Left colon (tissue), 2 donors: ENCODE measurements around the gene REPS2. TPM values are rescaled to one million over a fixed set of nuclear protein-coding genes. Genes with fewer than 3 reads are reported as not detected.

Experiments used
- ATAC-seq: fragments of 200-7000 bp; cut with Tn5 transposase; one replicate; pipeline ENCODE4 v1.9.1; 2020; ENCODE audit warnings: mild to moderate bottlenecking, moderate library complexity
- DNase-seq, 2 donors: peaks; one replicate each; pipeline ENCODE4 v3.0.0-alpha.2; 2020
- intact Hi-C, 2 donors: fragments of 100-400 bp; cut with DNase I in 1 of 2; cut with micrococcal nuclease in 1 of 2; formaldehyde crosslinking; loops; one replicate each; pipeline versions ENCODE4 v1.11.2 to v1.14.0; 2022; cut with DNase I, micrococcal nuclease
- total RNA-seq, 2 donors: library from RNA; stranded (reverse); fragmentation: NEBNext Ultra II Directional; extraction: Animal tissue kit (Norgen Biotek cat#: 25700); gene quantifications; one replicate each; pipeline ENCODE4 v1.2.1, GENCODE V29; 2021
- donor health status: DM: no; HTN: no; CAD: no.
- donor health status: DM: yes; HTN: yes; CAD: no.

Gene REPS2
- total RNA-seq, 2 donors from 2014 or later, result 18.5 to 24.4 TPM

DNA sequence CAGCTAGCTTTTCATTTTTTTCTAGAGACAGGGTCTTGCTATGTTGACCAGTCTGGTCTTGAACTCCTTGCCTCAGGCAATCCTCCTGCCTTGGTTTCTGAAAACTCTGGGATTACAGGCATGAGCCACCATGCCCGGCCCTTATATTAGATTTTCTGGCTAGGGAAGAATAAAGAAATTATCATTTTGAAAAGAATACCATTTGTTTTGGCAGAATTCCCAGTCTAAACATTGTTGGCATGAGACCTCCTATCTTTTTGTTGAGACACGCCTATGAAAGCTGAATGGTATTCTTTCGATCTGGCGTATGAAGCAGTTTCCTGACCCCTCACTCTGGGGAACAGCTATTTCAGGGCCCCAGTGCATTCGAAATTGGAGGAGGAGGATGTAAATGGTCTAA, 107.0 kb downstream of the REPS2 start:
- DNase-seq (no peak), ATAC-seq (no peak)
- intact Hi-C loops, result no loop called here

DNA sequence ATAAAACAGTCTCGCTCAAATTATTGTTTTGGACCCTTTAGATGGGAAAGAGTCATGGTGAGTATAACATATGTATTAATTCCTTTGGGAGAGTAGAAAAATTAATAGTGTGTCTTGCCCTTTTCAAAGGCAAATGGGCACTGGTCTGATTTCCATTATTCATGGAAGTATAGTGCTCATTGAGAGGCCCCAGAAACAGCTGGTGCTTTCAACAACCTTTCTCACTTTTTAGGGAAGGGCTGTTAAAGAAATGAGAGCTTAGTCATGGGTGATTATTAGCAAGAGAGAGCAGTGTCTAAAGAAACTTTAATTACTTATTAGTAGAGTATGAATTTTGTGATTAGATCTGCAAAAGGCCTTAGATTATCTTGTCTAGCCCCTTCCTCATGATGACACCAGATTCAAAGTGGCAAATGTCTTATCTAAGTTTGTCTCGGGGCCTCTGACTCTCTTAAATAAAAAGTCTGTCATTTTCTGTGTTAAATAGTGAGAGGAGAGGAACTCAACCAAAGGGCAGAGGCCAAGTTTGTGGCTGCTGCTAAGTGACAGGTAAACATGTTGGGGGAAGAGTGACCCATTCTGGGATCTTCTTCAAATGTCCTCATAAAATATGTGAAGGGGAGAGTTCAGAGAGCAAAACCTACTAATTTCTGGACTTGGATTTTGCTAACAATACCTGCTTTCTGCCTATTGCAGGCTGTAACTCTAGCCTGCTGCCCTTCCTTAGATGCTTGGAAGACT, 110.6 kb downstream of the REPS2 start:
- intact Hi-C loops, result no loop called here
- DNase-seq (no peak), ATAC-seq (no peak)

DNA sequence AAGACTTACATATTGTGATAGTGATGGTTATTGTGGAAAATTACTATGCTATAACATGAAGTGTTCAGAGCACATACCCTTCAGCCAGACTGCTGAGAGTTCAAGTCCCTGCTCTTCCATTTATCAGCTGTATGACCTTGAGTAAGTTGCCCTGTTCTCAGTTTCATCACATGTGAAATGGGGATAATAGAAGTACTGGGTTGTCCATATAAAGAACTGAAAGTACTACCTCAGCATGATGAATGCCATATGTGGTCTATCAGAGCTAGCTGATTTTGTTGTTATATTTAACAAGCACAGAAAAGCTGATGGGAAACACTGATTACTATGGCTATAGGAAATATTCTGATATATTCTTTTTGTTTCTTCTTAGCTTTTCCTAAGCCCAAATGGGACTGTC, 115.6 kb downstream of the REPS2 start:
- no peak for DNase-seq
- intact Hi-C loops, result no loop called here
- ATAC-seq, result no peak

DNA sequence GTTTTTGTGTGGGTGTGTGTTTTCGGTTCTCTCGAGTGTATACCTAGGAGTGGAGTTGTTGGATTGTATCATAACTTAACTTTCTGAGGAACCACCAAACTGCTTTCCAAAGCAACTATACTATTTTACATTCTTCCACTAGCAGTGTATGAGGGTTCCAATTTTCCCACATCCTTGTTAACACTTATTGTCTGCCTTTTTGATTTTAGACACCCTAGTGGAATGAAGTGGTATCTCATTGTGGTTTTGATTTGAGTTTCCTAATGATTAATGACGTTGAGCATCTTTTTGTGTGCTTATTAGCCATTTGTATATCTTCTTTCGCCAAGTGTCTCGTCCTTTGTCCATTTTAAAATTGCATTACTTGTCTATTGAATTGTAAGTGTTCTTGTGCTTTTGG, 118.6 kb downstream of the REPS2 start:
- ATAC-seq (no peak), DNase-seq (no peak)
- intact Hi-C loops, result no loop called here

- ATAC-seq, result no peak
- intact Hi-C loops, result no loop called here
Measured at GRCh38 chrX:17067534-17067933, 121.1 kb downstream of the REPS2 start.

DNA sequence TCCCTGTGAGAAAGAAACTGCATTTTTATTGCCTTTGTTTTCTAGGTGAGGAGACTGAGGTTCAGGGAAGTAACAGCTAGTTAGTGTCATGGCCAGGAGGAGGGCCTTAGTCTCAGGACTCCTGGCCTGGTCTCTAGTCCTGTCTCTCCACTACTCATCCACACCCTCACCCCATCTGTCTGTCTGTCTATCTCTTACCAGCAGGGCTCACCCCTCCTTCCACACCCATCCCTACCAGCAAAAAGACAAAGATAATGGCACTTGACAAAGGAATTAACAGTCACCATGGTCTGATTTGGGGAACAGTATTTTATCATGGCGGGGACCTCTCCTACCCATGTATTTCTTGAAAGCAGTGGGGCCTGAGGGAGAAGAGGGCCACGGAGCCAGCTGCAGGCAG, 125.8 kb downstream of the REPS2 start:
- intact Hi-C loops, result no loop called here
- ATAC-seq (no peak), DNase-seq (no peak)

More at GRCh38 chrX:17067534-17067933, 121.1 kb downstream of the REPS2 start:
- no peak for DNase-seq

GRCh38 chrX:17072721-17073230, 126.3 kb downstream of the REPS2 start:
- no peak for DNase-seq
- ATAC-seq, result no peak
- intact Hi-C loops, result no loop called here

- ATAC-seq, result no peak
- intact Hi-C loops, result no loop called here
- no peak for DNase-seq
Measured at GRCh38 chrX:17075004-17075403, 128.5 kb downstream of the REPS2 start.

GRCh38 chrX:17077361-17077760, 130.9 kb downstream of the REPS2 start:
- intact Hi-C loops, result no loop called here
- ATAC-seq, result no peak
- DNase-seq, result no peak

GRCh38 chrX:17078031-17078720, 131.7 kb downstream of the REPS2 start:
- ATAC-seq (no peak), DNase-seq (no peak)
- intact Hi-C loops, result no loop called here

DNA sequence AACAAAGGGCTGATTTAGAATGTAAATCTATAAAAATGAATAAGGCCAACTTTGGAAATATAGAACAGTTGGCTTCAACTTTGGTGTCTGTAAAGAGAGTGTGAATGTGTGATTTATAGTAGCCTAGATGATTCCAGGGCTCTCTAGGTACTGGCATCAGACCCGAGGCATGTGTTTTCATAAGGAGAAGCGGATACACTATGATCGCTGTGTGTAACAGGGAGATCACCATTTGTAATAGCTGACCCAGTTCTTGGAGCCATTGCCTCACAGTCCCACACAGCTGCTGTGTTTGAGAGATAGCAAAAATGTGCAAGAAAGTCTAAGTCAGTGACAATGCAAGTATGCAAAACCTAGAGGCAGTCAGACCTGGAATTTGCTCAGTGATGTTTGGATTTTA, 135.1 kb downstream of the REPS2 start:
- DNase-seq (no peak), ATAC-seq (no peak)
- intact Hi-C loops, result no loop called here

DNA sequence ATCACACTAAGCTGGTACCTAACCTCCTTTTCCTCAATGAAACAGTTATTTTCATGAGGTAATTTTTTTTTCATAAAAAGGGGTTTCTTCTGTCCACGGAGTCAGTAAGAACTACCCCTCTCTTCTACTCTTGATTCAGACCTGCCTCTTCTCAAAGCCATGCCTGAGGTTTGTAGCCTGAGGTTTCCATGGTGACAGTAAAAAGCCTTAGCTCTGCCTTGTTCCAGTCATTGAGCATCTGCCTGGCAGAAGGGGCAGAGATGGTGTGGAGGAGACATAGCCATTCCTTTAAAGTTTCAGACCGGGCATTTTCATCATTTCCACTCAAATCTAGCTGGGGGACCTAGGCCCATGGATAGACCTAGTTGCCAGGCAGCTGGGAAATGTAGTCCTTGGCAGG, 135.5 kb downstream of the REPS2 start:
- DNase-seq (no peak), ATAC-seq (no peak)
- intact Hi-C loops, result no loop called here

GRCh38 chrX:17082831-17083230, 136.4 kb downstream of the REPS2 start:
- no peak for ATAC-seq
- intact Hi-C loops, result no loop called here
- no peak for DNase-seq

- DNase-seq, result no peak
- no peak for ATAC-seq
- intact Hi-C loops, result no loop called here
Measured at GRCh38 chrX:17086317-17086716, 139.9 kb downstream of the REPS2 start.

GRCh38 chrX:17095161-17095560, 148.7 kb downstream of the REPS2 start:
- DNase-seq, result no peak

DNA sequence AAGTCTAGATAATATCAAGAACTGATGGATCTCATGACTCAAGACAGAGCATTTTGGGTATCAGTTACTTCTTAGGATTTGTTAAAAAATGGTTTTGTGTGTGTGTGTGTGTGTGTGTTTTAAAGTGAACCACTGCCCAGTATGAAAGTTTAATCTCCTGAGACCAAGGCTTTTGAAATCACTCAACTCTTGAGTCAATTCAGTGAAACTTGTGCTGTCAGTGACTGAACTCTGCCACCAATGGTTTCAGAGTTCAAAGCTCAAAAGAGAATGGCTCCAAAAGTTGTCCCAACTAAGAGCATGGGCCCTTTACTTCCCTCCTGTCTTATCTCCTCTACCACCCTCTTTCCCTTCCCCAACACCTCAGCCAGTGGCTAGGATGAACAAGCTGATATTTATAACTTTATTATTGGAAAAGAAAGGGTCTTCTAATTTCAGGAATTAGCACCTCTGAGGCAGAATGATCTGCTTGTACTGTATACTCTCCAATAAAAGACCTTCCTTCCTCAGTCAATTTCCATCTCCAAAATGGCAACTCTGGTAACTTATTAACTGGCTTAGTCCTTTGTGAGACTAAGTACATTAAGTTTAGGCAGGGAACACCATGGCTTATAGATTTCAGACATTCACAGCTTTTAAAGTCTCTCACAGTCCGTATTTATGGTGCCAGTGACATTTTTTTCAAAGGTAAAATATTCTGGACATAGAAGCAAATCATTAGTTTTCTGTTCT, 152.2 kb downstream of the REPS2 start:
- intact Hi-C loops, result no loop called here
- ATAC-seq, result no peak
- DNase-seq, result no peak

More at GRCh38 chrX:17095161-17095560, 148.7 kb downstream of the REPS2 start:
- ATAC-seq, result no peak
- intact Hi-C loops, result no loop called here

DNA sequence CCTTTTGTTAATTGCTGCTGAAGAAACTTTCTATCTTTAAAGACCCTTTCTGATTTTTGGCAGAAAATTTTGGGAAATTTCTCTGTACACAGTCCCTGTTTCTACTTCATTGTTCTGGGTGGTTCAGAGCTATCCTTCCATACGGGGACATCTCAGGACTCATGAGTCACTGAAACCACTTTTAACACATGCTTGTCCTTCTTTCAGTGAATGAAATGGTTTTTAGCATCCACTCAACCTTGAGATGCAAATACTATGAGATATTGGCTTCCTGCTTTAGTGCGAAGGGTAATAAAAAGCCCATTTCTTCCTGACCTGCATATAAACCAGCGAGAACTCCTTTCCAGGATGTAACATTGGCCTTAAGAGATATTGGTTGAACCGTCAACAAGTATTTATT, 158.0 kb downstream of the REPS2 start:
- intact Hi-C loops, result no loop called here
- DNase-seq, result no peak
- no peak for ATAC-seq

DNA sequence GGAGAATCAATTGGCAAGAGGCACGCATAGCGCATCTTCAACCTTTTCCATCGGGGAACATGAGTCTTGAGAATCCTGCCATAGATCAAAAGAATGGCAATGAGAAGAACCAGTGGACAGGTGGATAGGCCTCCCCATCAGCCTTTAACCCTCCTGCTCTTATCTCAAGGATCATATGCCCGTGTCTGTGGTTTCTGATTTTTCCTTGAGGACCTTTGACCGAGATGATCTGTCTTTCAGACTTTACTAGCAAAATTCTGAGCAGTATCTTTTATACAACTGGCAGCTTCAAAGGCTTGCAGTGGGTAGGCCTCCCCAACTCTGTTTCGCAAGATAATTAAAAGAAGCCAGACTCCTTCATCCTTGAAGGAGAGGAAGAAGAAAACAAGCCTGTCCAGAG, 174.4 kb downstream of the REPS2 start:
- DNase-seq (no peak), ATAC-seq (peak; percentile 67)
- intact Hi-C loops, result no loop called here

DNA sequence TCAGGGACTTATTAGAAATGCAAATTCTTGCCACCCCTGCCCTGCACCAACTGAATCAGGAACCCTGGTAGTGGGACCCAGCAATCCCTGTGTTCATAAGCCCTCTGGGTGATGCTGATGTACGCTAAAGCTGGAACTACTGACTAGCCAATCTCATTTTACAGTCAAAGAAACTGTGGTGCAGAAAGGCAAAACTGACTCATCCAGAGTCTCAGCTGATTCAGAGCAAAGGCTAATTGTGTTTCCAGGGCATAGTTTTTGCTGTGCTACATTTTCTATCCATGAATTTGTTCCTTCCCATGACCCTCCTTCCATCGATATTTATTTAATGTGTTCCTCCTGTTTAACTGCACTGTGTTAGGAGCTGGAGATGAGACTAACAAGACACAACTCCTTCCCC, 207.5 kb downstream of the REPS2 start:
- ATAC-seq, result no peak
- intact Hi-C loops, result no loop called here
- no peak for DNase-seq

- DNase-seq, result no peak
- intact Hi-C loops, result no loop called here
- no peak for ATAC-seq
Measured at GRCh38 chrX:17160975-17161374, 214.5 kb downstream of the REPS2 start.
